Stimulated activated CD8-positive, alpha-beta memory T cell treated with anti-CD3 and anti-CD28 coated beads, Interleukin-7, amount 100 ng/mL, for 48 hours (primary cell): ENCODE data around the gene CINP.
"Not testable (repeated sequence)": the region's sequence is repeated elsewhere in the genome, so short reads cannot be mapped to it uniquely, and the experiment has no call there.

ENCODE experiments used
- DNase-seq, 2 donors: peaks; one replicate each; pipeline ENCODE4 v3.0.0-alpha.2; 2020; ENCODE audit warnings: low read depth in 1 of 2; ENCODE audit errors: extremely low read depth in 1 of 2

The CINP gene

GRCh38 chr14:102356280-102356679 lies 6.4 kb downstream of the CINP start:
- no peak for DNase-seq

- DNase-seq = no peak
Measured at GRCh38 chr14:102353126-102353619, 9.5 kb downstream of the CINP start.

GRCh38 chr14:102352213-102352612 lies 10.5 kb downstream of the CINP start:
- no peak for DNase-seq

- not testable (repeated sequence) for DNase-seq
Measured at GRCh38 chr14:102351593-102351992, 11.1 kb downstream of the CINP start.

GRCh38 chr14:102351023-102351422 lies 11.7 kb downstream of the CINP start:
- no peak for DNase-seq

- no peak for DNase-seq
Measured at GRCh38 chr14:102348376-102348775, 14.3 kb downstream of the CINP start.

- DNase-seq = no peak
Measured at GRCh38 chr14:102346645-102347044, 16.0 kb downstream of the CINP start.

GRCh38 chr14:102345232-102345631 lies 17.5 kb downstream of the CINP start:
- no peak for DNase-seq

- no peak for DNase-seq
Measured at GRCh38 chr14:102344485-102344884, 18.2 kb downstream of the CINP start.

- DNase-seq = no peak
Measured at GRCh38 chr14:102344084-102344483, 18.6 kb downstream of the CINP start.

GRCh38 chr14:102342238-102342637 lies 20.5 kb downstream of the CINP start:
- DNase-seq = no peak

- no peak for DNase-seq
Measured at GRCh38 chr14:102341566-102341965, 21.1 kb downstream of the CINP start.

- DNase-seq = no peak
Measured at GRCh38 chr14:102338724-102339123, 24.0 kb downstream of the CINP start.

- no peak for DNase-seq
Measured at GRCh38 chr14:102335163-102335562, 27.5 kb downstream of the CINP start.

GRCh38 chr14:102333795-102334705 lies 28.6 kb downstream of the CINP start:
- no peak for DNase-seq

GRCh38 chr14:102333390-102333789 lies 29.3 kb downstream of the CINP start:
- no peak for DNase-seq

GRCh38 chr14:102330806-102331205 lies 31.9 kb downstream of the CINP start:
- no peak for DNase-seq

- DNase-seq = not testable (repeated sequence)
Measured at GRCh38 chr14:102329381-102329780, 33.3 kb downstream of the CINP start.

- DNase-seq = no peak
Measured at GRCh38 chr14:102326583-102326982, 36.1 kb downstream of the CINP start.

- DNase-seq = no peak
Measured at GRCh38 chr14:102325791-102326345, 36.8 kb downstream of the CINP start.

- no peak for DNase-seq
Measured at GRCh38 chr14:102323102-102323501, 39.6 kb downstream of the CINP start.
